Measurements from ENCODE around the gene DPH6.

Gene DPH6

DNA sequence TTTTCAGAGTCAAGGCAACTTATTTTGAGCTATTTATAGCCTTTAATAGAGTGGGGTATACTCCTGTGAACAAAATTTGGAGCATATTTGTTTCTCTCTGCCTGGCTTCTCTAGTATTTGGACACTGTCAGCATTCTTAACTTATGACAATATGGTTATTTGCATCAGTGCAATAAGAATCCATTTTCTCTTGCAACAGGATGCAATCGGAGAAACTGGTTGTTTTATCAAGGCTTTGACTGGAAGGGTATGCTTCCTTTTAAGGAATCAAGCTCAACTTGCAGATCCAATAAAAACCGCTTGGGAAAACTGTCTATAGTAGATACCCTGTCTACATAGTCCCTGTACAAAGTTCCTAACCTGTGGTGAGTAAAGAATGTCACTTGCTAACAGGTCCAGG, 106.7 kb downstream of the DPH6 start:
- H3K27ac ChIP-seq: no peak overlapping the region
- TF ChIP-seq, protein P1, sequence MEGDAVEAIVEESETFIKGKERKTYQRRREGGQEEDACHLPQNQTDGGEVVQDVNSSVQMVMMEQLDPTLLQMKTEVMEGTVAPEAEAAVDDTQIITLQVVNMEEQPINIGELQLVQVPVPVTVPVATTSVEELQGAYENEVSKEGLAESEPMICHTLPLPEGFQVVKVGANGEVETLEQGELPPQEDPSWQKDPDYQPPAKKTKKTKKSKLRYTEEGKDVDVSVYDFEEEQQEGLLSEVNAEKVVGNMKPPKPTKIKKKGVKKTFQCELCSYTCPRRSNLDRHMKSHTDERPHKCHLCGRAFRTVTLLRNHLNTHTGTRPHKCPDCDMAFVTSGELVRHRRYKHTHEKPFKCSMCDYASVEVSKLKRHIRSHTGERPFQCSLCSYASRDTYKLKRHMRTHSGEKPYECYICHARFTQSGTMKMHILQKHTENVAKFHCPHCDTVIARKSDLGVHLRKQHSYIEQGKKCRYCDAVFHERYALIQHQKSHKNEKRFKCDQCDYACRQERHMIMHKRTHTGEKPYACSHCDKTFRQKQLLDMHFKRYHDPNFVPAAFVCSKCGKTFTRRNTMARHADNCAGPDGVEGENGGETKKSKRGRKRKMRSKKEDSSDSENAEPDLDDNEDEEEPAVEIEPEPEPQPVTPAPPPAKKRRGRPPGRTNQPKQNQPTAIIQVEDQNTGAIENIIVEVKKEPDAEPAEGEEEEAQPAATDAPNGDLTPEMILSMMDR (conservative IDR thresholded peaks at IDR 0.05): no peak
- TF ChIP-seq ZFX (IDR thresholded peaks at IDR 0.05): no peak

DNA sequence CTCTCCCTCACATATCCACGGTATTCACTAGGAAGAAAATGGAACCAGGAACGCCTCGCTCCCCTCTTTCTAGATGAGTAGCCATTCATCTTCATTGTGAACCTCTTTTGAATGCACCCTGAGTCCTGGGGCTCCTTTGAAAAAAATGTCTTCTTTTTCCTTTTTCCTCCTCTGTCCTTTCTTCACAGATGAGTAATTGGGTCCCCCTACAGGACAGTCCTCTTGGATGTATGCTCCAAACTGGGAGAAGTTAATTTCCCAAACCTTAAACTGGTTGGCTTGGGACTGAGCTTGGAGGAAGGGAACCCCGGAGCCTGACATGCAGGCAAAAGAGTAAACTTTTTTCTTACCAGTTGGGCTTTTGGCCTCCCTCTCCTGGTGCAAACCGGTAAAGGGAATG, 108.8 kb downstream of the DPH6 start:
- TF ChIP-seq, protein P1 (conservative IDR thresholded peaks at IDR 0.05): peak; percentile 12
- TF ChIP-seq ZFX (IDR thresholded peaks at IDR 0.05): no peak
- H3K27ac ChIP-seq: no peak overlapping the region

DNA sequence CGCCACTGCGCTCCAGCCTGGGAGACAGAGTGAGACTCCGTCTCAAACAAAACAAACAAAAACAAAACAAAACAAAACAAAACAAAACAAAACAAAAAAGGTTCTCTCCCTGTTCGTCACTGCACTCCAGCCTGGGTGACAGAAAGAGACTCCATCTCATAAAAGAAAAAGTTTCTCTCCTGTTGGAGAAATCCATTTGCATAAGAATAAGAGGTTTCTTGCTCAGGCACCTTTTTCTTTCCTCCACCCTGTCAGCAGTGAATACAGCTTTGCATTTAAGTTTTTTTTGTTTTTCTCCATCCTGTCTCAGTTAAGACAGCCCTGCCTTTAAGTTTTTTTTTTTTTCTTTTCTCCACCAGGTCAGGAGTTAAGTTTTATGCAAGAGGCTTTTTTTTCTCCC, 109.5 kb downstream of the DPH6 start:
- no peak overlapping the region for H3K27ac ChIP-seq
- TF ChIP-seq, protein P1 (conservative IDR thresholded peaks at IDR 0.05): no peak
- TF ChIP-seq ZFX (IDR thresholded peaks at IDR 0.05): no peak

DNA sequence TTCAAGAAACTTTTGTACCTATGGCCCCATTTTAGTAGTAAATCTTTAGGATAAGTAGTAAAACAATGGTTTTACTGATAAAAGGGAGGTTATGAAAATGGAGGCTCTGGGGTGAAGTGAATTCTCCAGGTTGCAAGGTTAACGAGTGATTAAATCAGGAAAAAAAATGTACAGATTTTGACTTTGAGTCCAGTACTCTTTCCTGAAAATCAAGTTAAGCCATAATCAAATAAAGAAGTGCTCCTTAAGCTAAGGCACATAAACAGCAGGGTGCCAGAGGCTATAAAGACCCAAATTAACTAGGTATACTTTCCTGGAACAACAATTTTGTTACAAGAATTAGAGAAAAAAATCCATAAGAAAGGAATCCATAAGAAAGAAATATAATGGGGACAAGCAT, 114.7 kb downstream of the DPH6 start:
- TF ChIP-seq, protein P1 (conservative IDR thresholded peaks at IDR 0.05): no peak
- no peak for TF ChIP-seq ZFX (IDR thresholded peaks at IDR 0.05)

DNA sequence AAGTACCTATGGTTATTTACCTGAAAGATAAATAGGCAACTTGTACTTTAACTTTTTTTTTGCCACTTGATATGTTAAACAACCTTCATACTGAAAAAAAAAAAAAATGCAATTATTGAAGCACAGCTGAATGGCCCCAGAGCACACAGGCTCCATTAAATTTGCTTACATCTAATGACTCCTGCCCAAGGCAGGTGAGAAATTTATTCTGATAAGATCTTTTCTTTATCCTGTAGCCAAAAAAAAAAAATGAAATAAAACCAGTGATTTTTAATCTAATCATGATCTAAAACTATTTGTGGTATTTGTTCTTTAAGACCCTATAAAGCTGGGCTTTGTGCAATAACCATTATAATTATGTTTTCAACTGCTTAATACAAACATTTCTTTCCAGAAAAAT, 115.7 kb downstream of the DPH6 start:
- no peak overlapping the region for H3K27ac ChIP-seq
- TF ChIP-seq, protein P1 (conservative IDR thresholded peaks at IDR 0.05): no peak
- TF ChIP-seq ZFX (IDR thresholded peaks at IDR 0.05): no peak

More for the DNA sequence above, 114.7 kb downstream of the DPH6 start:
- no peak overlapping the region for H3K27ac ChIP-seq

DNA sequence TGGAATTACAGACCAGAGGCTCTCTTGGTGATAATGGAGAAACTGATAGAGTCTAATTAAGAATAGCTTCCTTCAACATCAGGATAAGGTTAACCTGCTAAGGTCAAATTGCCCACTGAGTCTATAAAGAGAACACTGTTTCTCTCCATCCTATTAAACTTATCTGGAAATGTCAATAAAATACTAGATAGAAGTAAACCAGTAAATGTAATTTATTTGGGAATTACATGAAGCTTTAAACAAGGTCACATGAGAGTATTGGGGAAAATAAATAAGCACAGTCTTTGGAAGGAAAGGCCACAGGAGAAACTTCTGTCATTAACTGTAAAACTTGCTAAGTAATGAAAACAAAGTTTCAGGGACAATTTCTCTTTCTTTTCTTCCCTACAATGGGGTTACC, 118.5 kb downstream of the DPH6 start:
- no peak for TF ChIP-seq ZFX (IDR thresholded peaks at IDR 0.05)
- TF ChIP-seq, protein P1 (conservative IDR thresholded peaks at IDR 0.05): no peak
- H3K27ac ChIP-seq: no peak overlapping the region

DNA sequence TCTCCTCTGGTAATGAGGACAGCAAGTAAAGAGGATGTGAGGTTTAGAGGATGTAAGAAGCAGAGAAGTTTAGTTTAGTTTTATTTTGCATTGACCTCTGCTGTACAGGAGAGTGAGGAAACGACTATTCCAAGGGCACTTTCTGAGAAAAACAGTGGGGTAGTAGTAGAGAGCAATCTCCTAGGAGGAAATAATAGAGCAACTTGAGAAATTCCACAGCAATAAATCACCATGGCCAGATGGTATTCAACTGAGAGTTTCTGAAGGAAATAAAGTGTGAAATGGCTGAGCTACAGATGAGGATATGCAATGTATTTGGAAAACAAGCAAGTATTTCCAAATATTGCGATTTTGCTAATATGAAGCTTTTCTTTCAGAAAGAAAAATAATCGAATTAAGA, 118.9 kb downstream of the DPH6 start:
- TF ChIP-seq, protein P1 (conservative IDR thresholded peaks at IDR 0.05): no peak
- no peak for TF ChIP-seq ZFX (IDR thresholded peaks at IDR 0.05)
- H3K27ac ChIP-seq: no peak overlapping the region
